ENCODE data around the gene TBX15. TPM values are rescaled to one million over a fixed set of nuclear protein-coding genes. Genes with fewer than 3 reads are reported as not detected.

The TBX15 gene
- total RNA-seq, 1 donor from 2014 or later, result not detected

DNA sequence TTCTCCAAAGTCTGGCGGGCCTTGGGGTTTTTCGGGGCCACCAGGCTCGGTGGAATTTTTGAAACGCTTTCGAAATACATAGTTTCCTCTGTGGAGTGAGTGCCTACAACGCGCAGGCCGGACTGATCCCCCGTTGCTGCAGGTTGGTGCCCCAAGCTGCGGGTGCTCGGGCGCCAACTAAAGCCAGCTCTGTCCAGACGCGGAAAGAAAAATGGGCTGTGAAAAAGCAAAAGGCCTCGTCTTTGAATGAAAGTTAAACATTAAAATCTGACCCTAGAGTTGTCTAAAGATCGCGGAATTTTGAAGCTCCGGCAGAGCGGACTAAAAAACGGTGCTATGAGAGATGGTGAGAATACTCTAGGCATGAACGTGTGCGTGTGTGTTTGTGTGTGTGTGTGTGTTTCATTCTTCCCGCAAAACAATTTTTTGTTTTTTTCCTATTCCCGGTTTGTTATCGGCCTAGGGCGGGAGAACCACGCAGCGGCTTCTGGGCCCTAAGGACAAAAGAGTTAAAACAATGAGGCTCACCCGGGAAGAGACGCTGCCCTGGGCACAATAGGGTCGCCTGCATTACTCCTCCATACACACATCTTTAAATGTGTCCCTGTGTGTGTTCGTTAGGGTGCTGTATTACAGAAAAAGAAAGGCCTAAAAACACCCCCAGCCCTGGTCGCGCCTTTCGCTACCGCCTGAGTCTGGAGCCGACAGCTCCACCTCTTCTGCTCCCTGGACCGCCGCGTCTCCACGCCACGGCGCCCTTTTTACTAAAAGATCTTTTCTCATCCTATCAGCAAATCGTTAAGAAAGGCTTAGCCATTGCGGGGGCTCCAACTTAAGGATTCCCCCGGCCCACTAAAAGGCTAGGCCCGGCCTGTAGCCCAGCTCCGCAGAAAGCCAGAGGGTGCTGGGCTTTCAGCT lies 3.2 kb downstream of the TBX15 start:
- DNase-seq (ENCODE audit: low read depth), result no peak
- Histone ChIP-seq H3K27me3 (ENCODE audit: control insufficient read depth, insufficient read depth, low read length) (peaks cover 73% of the 10 kb centered on the region), H3K36me3 (ENCODE audit: control insufficient read depth, insufficient read depth, low read length) (no peaks in the 10 kb centered on the region), H3K4me3 (ENCODE audit: low read depth, low read length) (no peak overlapping the region)
- no peak for FAIRE-seq
- no peak for TF ChIP-seq CTCF (IDR thresholded peaks at IDR 0.05; ENCODE audit: insufficient read depth, low read length, severe bottlenecking)

DNA sequence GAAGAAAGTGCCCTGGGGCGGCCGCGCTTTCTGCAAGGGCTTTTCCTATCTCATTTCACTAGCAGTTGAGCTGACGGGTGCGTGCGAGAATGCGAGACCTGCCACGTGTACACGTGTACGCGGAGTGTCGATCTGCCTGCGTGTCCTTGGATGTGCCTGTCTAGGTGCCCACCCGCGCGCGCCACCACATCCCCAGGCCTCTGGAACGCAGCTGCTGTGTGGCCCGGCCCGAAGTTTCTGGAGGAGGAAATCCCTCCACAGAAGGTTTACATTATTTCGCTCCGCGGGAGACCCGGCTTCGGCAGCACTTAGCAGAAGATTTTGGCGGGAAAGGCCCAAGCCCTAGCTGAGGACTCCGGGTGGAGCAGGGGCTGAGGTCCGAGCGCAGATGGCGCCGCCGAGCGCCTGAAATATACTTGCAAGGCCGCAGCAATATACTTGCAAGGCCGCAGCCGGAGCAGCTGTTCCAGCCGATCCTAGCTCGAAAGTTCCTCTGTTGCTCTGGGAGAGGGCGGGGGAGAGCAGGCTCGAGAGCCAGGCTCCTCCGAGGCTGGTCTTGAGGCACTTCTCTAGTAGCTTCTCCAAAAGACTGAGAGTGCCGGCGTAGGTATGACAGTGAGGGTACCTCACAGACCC lies 3.9 kb downstream of the TBX15 start:
- Histone ChIP-seq H3K36me3 (ENCODE audit: control insufficient read depth, insufficient read depth, low read length) (no peaks in the 10 kb centered on the region), H3K4me3 (ENCODE audit: low read depth, low read length) (no peak overlapping the region), H3K27me3 (ENCODE audit: control insufficient read depth, insufficient read depth, low read length) (peaks cover 74% of the 10 kb centered on the region)
- DNase-seq (ENCODE audit: low read depth) (no peak), FAIRE-seq (no peak)
- TF ChIP-seq CTCF (IDR thresholded peaks at IDR 0.05; ENCODE audit: insufficient read depth, low read length, severe bottlenecking), result no peak

DNA sequence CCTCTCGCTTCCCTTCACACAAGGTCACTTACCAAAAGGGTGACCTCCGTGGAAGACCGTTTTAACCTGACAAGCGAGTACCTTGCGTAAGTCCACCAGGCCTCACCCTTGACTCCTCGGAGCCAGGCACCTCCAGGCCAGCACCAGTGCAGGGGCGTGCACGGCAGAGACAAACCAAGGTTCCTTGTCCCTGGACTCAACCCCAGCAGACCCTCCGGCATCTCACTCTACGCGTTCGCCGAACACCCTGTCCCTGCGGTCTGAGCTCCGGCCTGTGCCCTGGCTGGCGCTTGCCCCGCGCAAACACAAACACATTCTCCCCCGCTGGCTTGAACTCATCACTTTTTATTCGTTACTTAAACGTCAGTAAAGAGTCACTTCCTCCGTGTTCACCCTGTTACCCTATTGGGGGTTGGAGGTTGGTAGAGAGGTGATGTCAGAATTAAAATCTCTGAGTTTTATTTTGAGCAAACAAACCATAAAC lies 4.5 kb downstream of the TBX15 start:
- Histone ChIP-seq H3K36me3 (ENCODE audit: control insufficient read depth, insufficient read depth, low read length) (no peaks in the 10 kb centered on the region), H3K4me3 (ENCODE audit: low read depth, low read length) (no peak overlapping the region), H3K27me3 (ENCODE audit: control insufficient read depth, insufficient read depth, low read length) (peaks cover 72% of the 10 kb centered on the region)
- FAIRE-seq, result no peak
- no peak for DNase-seq (ENCODE audit: low read depth)
- TF ChIP-seq CTCF (IDR thresholded peaks at IDR 0.05; ENCODE audit: insufficient read depth, low read length, severe bottlenecking), result no peak

- H3K4me3 ChIP-seq (ENCODE audit: low read depth, low read length), result no peak overlapping the region
- no peak for FAIRE-seq
- peaks cover 67% of the 10 kb centered on the region for H3K27me3 ChIP-seq (ENCODE audit: control insufficient read depth, insufficient read depth, low read length)
- no peak for TF ChIP-seq CTCF (IDR thresholded peaks at IDR 0.05; ENCODE audit: insufficient read depth, low read length, severe bottlenecking)
- no peaks in the 10 kb centered on the region for H3K36me3 ChIP-seq (ENCODE audit: control insufficient read depth, insufficient read depth, low read length)
- DNase-seq (ENCODE audit: low read depth), result no peak
Measured at GRCh38 chr1:118982821-118983557, 5.2 kb downstream of the TBX15 start.

GRCh38 chr1:118982266-118982665 lies 5.9 kb downstream of the TBX15 start:
- Histone ChIP-seq H3K36me3 (ENCODE audit: control insufficient read depth, insufficient read depth, low read length) (no peaks in the 10 kb centered on the region), H3K27me3 (ENCODE audit: control insufficient read depth, insufficient read depth, low read length) (peaks cover 61% of the 10 kb centered on the region), H3K4me3 (ENCODE audit: low read depth, low read length) (no peak overlapping the region)
- TF ChIP-seq CTCF (IDR thresholded peaks at IDR 0.05; ENCODE audit: insufficient read depth, low read length, severe bottlenecking), result no peak
- DNase-seq (ENCODE audit: low read depth) (no peak), FAIRE-seq (no peak)

All from bronchial epithelial cell (primary cell).